GM12878 (cell line): Measurements from ENCODE around the gene ADGRG7. TPM values are rescaled to one million over a fixed set of nuclear protein-coding genes. Genes with fewer than 3 reads are reported as not detected.

ENCODE experiments used
- BRCA1 ChIP-seq: IDR thresholded peaks from 2 replicates; pipeline ENCODE4 v1.6.1; 2011; ENCODE audit warnings: low read depth, low read length, improper control_type of control experiment
- CHD1 ChIP-seq: IDR thresholded peaks from 2 replicates; pipeline ENCODE4 v1.6.1; 2012; ENCODE audit warnings: low read depth, low read length, improper control_type of control experiment
- DPF2 ChIP-seq: fragments of 450-650 bp; IDR thresholded peaks from 2 replicates; pipeline ENCODE4 v1.6.1; 2017; ENCODE audit warnings: mild to moderate bottlenecking
- EP300 ChIP-seq, 2 experiments: fragments of 150-350 bp in 1 of 2; IDR thresholded peaks; 2 replicates each; pipeline ENCODE4 v1.6.1; 2011 to 2012; ENCODE audit warnings: low read depth in 2 of 2, low read length in 2 of 2, borderline replicate concordance in 1 of 2, improper control_type of control experiment in 1 of 2, inconsistent platforms in 1 of 2; ENCODE audit not compliant: control insufficient read depth in 1 of 2
- FOS ChIP-seq: IDR thresholded peaks from 3 replicates; pipeline ENCODE4 v1.6.1; 2011; ENCODE audit warnings: borderline replicate concordance; ENCODE audit not compliant: insufficient read length; ENCODE audit errors: extremely low read depth
- FOXK2 ChIP-seq: fragments of 450-650 bp; IDR thresholded peaks from 2 replicates; pipeline ENCODE4 v1.6.1; 2017; ENCODE audit warnings: mild to moderate bottlenecking, moderate library complexity
- HDAC2 ChIP-seq: fragments of 200-600 bp; sonication (generic); IDR thresholded peaks from 2 replicates; pipeline ENCODE4 v1.6.1; 2017
- MTA2 ChIP-seq: fragments of 450-650 bp; IDR thresholded peaks from 2 replicates; pipeline ENCODE4 v1.6.1; 2016; ENCODE audit warnings: low read depth, mild to moderate bottlenecking, moderate library complexity
- NR2C1 ChIP-seq: fragments of 450-650 bp; IDR thresholded peaks from 2 replicates; pipeline ENCODE4 v1.6.1; 2017; ENCODE audit warnings: antibody characterized with exemption, mild to moderate bottlenecking, moderate library complexity
- NR2C2 ChIP-seq: IDR thresholded peaks from 2 replicates; pipeline ENCODE4 v1.6.1; 2011; ENCODE audit warnings: borderline replicate concordance, low read depth; ENCODE audit not compliant: control insufficient read depth, insufficient read length
- PAX8 ChIP-seq: fragments of 450-650 bp; IDR thresholded peaks from 2 replicates; pipeline ENCODE4 v1.6.1; 2017; ENCODE audit warnings: mild to moderate bottlenecking, moderate library complexity
- POLR2A ChIP-seq: IDR thresholded peaks from 2 replicates; pipeline ENCODE4 v1.6.1; 2011; ENCODE audit warnings: low read depth, mild to moderate bottlenecking, low read length
- RUNX3 ChIP-seq: IDR thresholded peaks from 2 replicates; pipeline ENCODE4 v1.6.1; 2012; ENCODE audit warnings: low read length, inconsistent platforms
- SPI1 ChIP-seq: IDR thresholded peaks from 2 replicates; pipeline ENCODE4 v1.6.1; 2011; ENCODE audit warnings: low read depth, mild to moderate bottlenecking, low read length, moderate library complexity, borderline replicate concordance; ENCODE audit not compliant: insufficient read depth
- YY1 ChIP-seq: IDR thresholded peaks from 2 replicates; pipeline ENCODE4 v1.6.1; 2011; ENCODE audit warnings: low read depth, mild to moderate bottlenecking, low read length
- ZNF384 ChIP-seq: IDR thresholded peaks from 2 replicates; pipeline ENCODE4 v1.6.1; 2012; ENCODE audit warnings: low read depth, mild to moderate bottlenecking, low read length, improper control_type of control experiment, borderline replicate concordance
- polyA plus RNA-seq, 11 experiments: library from polyadenylated mRNA; depleted of rRNA in 4 of 11; unstranded in 6 of 11; stranded (reverse) in 5 of 11; fragments of >200 nt; fragmentation: Nextera tagmentation in 4 of 11; fragmentation: Illumina TruSeq in 1 of 11; extraction: Ambion mirVana in 4 of 11; extraction: Trizol in 1 of 11; gene quantifications; 1 replicate in 1 of 11; 2 replicates in 10 of 11; pipeline versions ENCODE4 v1.2.1 to v1.2.3, GENCODE V29; 2011 to 2016; ENCODE audit warnings: inconsistent platforms in 2 of 11, missing spikeins in 2 of 11, low read depth in 1 of 11
- total RNA-seq, 4 experiments: library from RNA; depleted of rRNA in 3 of 4; stranded (reverse); fragments of >200 nt in 3 of 4; fragmentation: Illumina TruSeq in 1 of 4; extraction: Trizol in 1 of 4; gene quantifications; 2 replicates each; pipeline versions ENCODE4 v1.2.1 to v1.2.3, GENCODE V29; 2013 to 2021
- TF ChIP-seq, protein P1 (sequence below): fragments of 450-650 bp; IDR thresholded peaks from 2 replicates; pipeline ENCODE4 v1.6.1; 2017; ENCODE audit warnings: mild to moderate bottlenecking, moderate library complexity
- TF ChIP-seq, protein P2 (sequence below): fragments of 450-650 bp; IDR thresholded peaks from 2 replicates; pipeline ENCODE4 v1.6.1; 2016; ENCODE audit warnings: mild to moderate bottlenecking
- TF ChIP-seq, protein P3 (sequence below): IDR thresholded peaks from 2 replicates; pipeline ENCODE4 v1.6.1; 2012; ENCODE audit warnings: mild to moderate bottlenecking, low read depth, low read length
- TF ChIP-seq, protein P4 (sequence below): fragments of 450-650 bp; IDR thresholded peaks from 2 replicates; pipeline ENCODE4 v1.6.1; 2017; ENCODE audit warnings: mild to moderate bottlenecking, low read depth, inconsistent platforms; ENCODE audit not compliant: poor library complexity, severe bottlenecking

ADGRG7 gene
- total and polyA plus RNA-seq, 10 of the 15 experiments (the other 5 are each of a cell fraction or from before 2014, with no cell fraction given) = 0.02 to 0.21 (median 0.14) TPM; not detected in 7

DNA sequence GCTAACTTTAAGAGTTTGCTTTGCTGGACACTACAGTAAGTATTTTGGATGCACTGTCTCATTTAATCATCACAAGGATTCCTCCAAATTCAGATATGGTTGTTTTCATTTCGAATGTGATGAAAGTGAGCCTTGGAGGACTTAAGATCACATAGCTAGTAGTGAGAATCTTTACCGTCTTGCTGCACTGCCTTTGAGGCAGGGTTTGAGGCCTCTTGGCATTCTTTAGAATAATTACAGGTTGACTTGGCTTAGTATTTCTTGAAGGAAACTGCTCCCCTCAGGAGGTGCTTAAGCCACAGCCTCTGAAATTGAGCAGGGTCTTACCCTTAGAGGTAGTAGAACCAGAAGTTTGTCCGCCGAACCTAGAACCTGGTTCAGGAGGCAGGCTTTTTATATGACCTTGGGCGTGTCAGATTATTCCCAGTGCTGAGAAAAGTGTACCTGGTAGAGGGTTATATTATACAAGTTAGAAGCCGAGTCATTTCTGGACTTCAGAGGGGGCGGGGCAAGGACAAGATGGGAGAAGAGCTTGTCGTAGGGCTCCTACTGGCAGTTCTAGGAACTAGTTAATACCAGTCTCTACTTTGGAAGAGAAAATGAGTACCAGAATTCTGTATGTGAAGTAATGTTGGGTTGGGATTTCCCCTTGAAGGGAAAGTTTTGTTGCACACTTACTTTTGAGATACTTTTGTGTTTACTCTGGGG lies 101.0 kb downstream of the ADGRG7 start (continued):
- TF ChIP-seq, protein P1, sequence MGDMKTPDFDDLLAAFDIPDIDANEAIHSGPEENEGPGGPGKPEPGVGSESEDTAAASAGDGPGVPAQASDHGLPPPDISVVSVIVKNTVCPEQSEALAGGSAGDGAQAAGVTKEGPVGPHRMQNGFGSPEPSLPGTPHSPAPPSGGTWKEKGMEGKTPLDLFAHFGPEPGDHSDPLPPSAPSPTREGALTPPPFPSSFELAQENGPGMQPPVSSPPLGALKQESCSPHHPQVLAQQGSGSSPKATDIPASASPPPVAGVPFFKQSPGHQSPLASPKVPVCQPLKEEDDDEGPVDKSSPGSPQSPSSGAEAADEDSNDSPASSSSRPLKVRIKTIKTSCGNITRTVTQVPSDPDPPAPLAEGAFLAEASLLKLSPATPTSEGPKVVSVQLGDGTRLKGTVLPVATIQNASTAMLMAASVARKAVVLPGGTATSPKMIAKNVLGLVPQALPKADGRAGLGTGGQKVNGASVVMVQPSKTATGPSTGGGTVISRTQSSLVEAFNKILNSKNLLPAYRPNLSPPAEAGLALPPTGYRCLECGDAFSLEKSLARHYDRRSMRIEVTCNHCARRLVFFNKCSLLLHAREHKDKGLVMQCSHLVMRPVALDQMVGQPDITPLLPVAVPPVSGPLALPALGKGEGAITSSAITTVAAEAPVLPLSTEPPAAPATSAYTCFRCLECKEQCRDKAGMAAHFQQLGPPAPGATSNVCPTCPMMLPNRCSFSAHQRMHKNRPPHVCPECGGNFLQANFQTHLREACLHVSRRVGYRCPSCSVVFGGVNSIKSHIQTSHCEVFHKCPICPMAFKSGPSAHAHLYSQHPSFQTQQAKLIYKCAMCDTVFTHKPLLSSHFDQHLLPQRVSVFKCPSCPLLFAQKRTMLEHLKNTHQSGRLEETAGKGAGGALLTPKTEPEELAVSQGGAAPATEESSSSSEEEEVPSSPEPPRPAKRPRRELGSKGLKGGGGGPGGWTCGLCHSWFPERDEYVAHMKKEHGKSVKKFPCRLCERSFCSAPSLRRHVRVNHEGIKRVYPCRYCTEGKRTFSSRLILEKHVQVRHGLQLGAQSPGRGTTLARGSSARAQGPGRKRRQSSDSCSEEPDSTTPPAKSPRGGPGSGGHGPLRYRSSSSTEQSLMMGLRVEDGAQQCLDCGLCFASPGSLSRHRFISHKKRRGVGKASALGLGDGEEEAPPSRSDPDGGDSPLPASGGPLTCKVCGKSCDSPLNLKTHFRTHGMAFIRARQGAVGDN = no peak
- TF ChIP-seq FOXK2 (no peak), SPI1 (no peak), BRCA1 (no peak), PAX8 (no peak), FOS (no peak), RUNX3 (peak; percentile 29; the same call in 1 of the 2 replicates), DPF2 (no peak), ZNF384 (no peak), EP300 (IDR thresholded peaks at IDR 0.05; ENCODE audit: borderline replicate concordance in 1 of 2, control insufficient read depth in 1 of 2, low read depth in 2 of 2, low read length in 2 of 2) (no peak), HDAC2 (no peak), POLR2A (no peak), MTA2 (no peak; the same call in 1 of the 2 replicates), NR2C2 (no peak), NR2C1 (no peak), CHD1 (no peak), YY1 (peak; percentile 57; the same call in 1 of the 2 replicates)
- TF ChIP-seq, protein P2, sequence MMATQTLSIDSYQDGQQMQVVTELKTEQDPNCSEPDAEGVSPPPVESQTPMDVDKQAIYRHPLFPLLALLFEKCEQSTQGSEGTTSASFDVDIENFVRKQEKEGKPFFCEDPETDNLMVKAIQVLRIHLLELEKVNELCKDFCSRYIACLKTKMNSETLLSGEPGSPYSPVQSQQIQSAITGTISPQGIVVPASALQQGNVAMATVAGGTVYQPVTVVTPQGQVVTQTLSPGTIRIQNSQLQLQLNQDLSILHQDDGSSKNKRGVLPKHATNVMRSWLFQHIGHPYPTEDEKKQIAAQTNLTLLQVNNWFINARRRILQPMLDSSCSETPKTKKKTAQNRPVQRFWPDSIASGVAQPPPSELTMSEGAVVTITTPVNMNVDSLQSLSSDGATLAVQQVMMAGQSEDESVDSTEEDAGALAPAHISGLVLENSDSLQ = no peak; the same call in 1 of the 2 replicates
- TF ChIP-seq, protein P3, sequence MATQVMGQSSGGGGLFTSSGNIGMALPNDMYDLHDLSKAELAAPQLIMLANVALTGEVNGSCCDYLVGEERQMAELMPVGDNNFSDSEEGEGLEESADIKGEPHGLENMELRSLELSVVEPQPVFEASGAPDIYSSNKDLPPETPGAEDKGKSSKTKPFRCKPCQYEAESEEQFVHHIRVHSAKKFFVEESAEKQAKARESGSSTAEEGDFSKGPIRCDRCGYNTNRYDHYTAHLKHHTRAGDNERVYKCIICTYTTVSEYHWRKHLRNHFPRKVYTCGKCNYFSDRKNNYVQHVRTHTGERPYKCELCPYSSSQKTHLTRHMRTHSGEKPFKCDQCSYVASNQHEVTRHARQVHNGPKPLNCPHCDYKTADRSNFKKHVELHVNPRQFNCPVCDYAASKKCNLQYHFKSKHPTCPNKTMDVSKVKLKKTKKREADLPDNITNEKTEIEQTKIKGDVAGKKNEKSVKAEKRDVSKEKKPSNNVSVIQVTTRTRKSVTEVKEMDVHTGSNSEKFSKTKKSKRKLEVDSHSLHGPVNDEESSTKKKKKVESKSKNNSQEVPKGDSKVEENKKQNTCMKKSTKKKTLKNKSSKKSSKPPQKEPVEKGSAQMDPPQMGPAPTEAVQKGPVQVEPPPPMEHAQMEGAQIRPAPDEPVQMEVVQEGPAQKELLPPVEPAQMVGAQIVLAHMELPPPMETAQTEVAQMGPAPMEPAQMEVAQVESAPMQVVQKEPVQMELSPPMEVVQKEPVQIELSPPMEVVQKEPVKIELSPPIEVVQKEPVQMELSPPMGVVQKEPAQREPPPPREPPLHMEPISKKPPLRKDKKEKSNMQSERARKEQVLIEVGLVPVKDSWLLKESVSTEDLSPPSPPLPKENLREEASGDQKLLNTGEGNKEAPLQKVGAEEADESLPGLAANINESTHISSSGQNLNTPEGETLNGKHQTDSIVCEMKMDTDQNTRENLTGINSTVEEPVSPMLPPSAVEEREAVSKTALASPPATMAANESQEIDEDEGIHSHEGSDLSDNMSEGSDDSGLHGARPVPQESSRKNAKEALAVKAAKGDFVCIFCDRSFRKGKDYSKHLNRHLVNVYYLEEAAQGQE = no peak
- TF ChIP-seq, protein P4, sequence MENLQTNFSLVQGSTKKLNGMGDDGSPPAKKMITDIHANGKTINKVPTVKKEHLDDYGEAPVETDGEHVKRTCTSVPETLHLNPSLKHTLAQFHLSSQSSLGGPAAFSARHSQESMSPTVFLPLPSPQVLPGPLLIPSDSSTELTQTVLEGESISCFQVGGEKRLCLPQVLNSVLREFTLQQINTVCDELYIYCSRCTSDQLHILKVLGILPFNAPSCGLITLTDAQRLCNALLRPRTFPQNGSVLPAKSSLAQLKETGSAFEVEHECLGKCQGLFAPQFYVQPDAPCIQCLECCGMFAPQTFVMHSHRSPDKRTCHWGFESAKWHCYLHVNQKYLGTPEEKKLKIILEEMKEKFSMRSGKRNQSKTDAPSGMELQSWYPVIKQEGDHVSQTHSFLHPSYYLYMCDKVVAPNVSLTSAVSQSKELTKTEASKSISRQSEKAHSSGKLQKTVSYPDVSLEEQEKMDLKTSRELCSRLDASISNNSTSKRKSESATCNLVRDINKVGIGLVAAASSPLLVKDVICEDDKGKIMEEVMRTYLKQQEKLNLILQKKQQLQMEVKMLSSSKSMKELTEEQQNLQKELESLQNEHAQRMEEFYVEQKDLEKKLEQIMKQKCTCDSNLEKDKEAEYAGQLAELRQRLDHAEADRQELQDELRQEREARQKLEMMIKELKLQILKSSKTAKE = no peak
